A204.1 (cell line): Measurements from ENCODE around the gene CCZ1B.
"Not testable (repeated sequence)": the region's sequence is repeated elsewhere in the genome, so short reads cannot be mapped to it uniquely, and the experiment has no call there.

Source experiments
- FAIRE-seq: peaks from 2 replicates; lab custom pipeline; 2012; peaks lifted over from hg19 to GRCh38; lab: Jason Lieb, UNC

The CCZ1B gene

GRCh38 chr7:6830026-6830425, 4.0 kb upstream of the CCZ1B start:
- FAIRE-seq: not testable (repeated sequence)

GRCh38 chr7:6829616-6830015, 3.5 kb upstream of the CCZ1B start:
- not testable (repeated sequence) for FAIRE-seq

GRCh38 chr7:6827180-6827579, 1.1 kb upstream of the CCZ1B start:
- not testable (repeated sequence) for FAIRE-seq

- FAIRE-seq: not testable (repeated sequence)
These were observed 594 bp downstream of the CCZ1B start for GRCh38 chr7:6825236-6826125.

- FAIRE-seq: not testable (repeated sequence)
These were observed 4.5 kb downstream of the CCZ1B start for GRCh38 chr7:6821622-6822021.

- not testable (repeated sequence) for FAIRE-seq
These were observed 10.6 kb downstream of the CCZ1B start for GRCh38 chr7:6815470-6815869.

- not testable (repeated sequence) for FAIRE-seq
These were observed 13.1 kb downstream of the CCZ1B start for GRCh38 chr7:6813011-6813410.

GRCh38 chr7:6807959-6808358, 18.1 kb downstream of the CCZ1B start:
- not testable (repeated sequence) for FAIRE-seq

- FAIRE-seq: not testable (repeated sequence)
These were observed 18.6 kb downstream of the CCZ1B start for GRCh38 chr7:6807393-6807918.

- FAIRE-seq: not testable (repeated sequence)
These were observed 25.7 kb downstream of the CCZ1B start for GRCh38 chr7:6800331-6800730.

GRCh38 chr7:6799887-6800286, 26.2 kb downstream of the CCZ1B start:
- not testable (repeated sequence) for FAIRE-seq

GRCh38 chr7:6798047-6798446, 28.0 kb downstream of the CCZ1B start:
- FAIRE-seq: not testable (repeated sequence)

GRCh38 chr7:6797218-6797617, 28.9 kb downstream of the CCZ1B start:
- FAIRE-seq: not testable (repeated sequence)

- not testable (repeated sequence) for FAIRE-seq
These were observed 31.8 kb downstream of the CCZ1B start for GRCh38 chr7:6794276-6794675.

GRCh38 chr7:6792113-6792872, 33.8 kb downstream of the CCZ1B start:
- not testable (repeated sequence) for FAIRE-seq

- FAIRE-seq: not testable (repeated sequence)
These were observed 36.7 kb downstream of the CCZ1B start for GRCh38 chr7:6789353-6789752.

- not testable (repeated sequence) for FAIRE-seq
These were observed 44.5 kb downstream of the CCZ1B start for GRCh38 chr7:6781581-6781980.

- FAIRE-seq: not testable (repeated sequence)
These were observed 64.9 kb downstream of the CCZ1B start for GRCh38 chr7:6761186-6761585.

- not testable (repeated sequence) for FAIRE-seq
These were observed 72.1 kb downstream of the CCZ1B start, which contains the start of gene RSPH10B2 for GRCh38 chr7:6753964-6754363. Gene RSPH10B2 (plus strand): TSS chr7:6754103. CDS start chr7:6757678, 3,575 bp downstream.

- FAIRE-seq: not testable (repeated sequence)
These were observed 75.9 kb downstream of the CCZ1B start for GRCh38 chr7:6750173-6750572.

- not testable (repeated sequence) for FAIRE-seq
These were observed 76.7 kb downstream of the CCZ1B start for GRCh38 chr7:6749335-6749734.
